Panc1 (cell line): ENCODE results near the gene SP4. TPM values are rescaled to one million over a fixed set of nuclear protein-coding genes. Genes with fewer than 3 reads are reported as not detected.

Source experiments
- ATAC-seq: fragments of 200-7000 bp; cut with Tn5 transposase; 2 replicates; pipeline ENCODE4 v1.9.1; 2020; ENCODE audit warnings: mild to moderate bottlenecking, moderate library complexity
- BruUV-seq: library from RNA; stranded (reverse); fragments of 400-500 nt; replicated peaks from 2 replicates; lab custom pipeline; 2021; lab: Mats Ljungman, UMichigan
- CTCF ChIA-PET: fragments of 300-600 bp; sonication (Branson Sonifier 250); formaldehyde crosslinking; loops from one replicate; lab custom pipeline; 2022; ENCODE audit warnings: antibody characterized with exemption; lab: Charles Lee
- POLR2A ChIA-PET: fragments of 300-600 bp; sonication (Branson Sonifier 250); formaldehyde crosslinking; loops from one replicate; lab custom pipeline; 2022; ENCODE audit warnings: antibody characterized with exemption; lab: Charles Lee
- DNase-seq: peaks from one replicate; pipeline ENCODE4 v3.0.0-alpha.2; 2010; ENCODE audit warnings: low read depth, low spot score
- H3K27ac ChIP-seq: 2 replicates; pipeline ENCODE4 v1.5.1; 2011; ENCODE audit warnings: mild to moderate bottlenecking, low read length, inconsistent platforms
- H3K27me3 ChIP-seq: fragments of 200-500 bp; sonication (Bioruptor generic); 2 replicates; pipeline ENCODE4 v1.6.0; 2014; ENCODE audit warnings: low read length, inconsistent platforms; ENCODE audit not compliant: control insufficient read depth, insufficient read depth
- H3K36me3 ChIP-seq: fragments of 200-500 bp; sonication (Bioruptor generic); 2 replicates; pipeline ENCODE4 v1.5.1; 2014; ENCODE audit warnings: inconsistent platforms, mild to moderate bottlenecking, low read length, moderate library complexity; ENCODE audit not compliant: control insufficient read depth, insufficient read depth
- H3K4me1 ChIP-seq: 2 replicates; pipeline ENCODE4 v1.5.1; 2011; ENCODE audit warnings: inconsistent platforms, mild to moderate bottlenecking, low read length, moderate library complexity; ENCODE audit not compliant: control insufficient read depth, insufficient read depth
- H3K4me3 ChIP-seq, 2 experiments: 2 replicates each; pipeline ENCODE4 v1.5.1; 2011 to 2012; ENCODE audit warnings: low read depth in 2 of 2, low read length in 2 of 2, mild to moderate bottlenecking in 2 of 2, inconsistent platforms in 1 of 2, moderate library complexity in 1 of 2
- H3K9me3 ChIP-seq: fragments of 200-500 bp; sonication (Bioruptor generic); 2 replicates; pipeline ENCODE4 v1.5.1; 2014; ENCODE audit warnings: low read depth, mild to moderate bottlenecking, inconsistent platforms, low read length, moderate library complexity; ENCODE audit not compliant: control insufficient read depth, insufficient read depth
- CTCF ChIP-seq: fragments of 450-650 bp; IDR thresholded peaks from 2 replicates; pipeline ENCODE4 v1.5.1; 2017; ENCODE audit warnings: mild to moderate bottlenecking
- POLR2AphosphoS5 ChIP-seq: IDR thresholded peaks from 2 replicates; pipeline ENCODE4 v1.6.1; 2012; ENCODE audit warnings: mild to moderate bottlenecking, low read depth, low read length, moderate library complexity
- REST ChIP-seq, 2 experiments: IDR thresholded peaks; 2 replicates each; pipeline ENCODE4 v1.6.1; 2011 to 2012; ENCODE audit warnings: low read depth in 2 of 2, control low read depth in 1 of 2, low read length in 1 of 2, mild to moderate bottlenecking in 1 of 2, moderate library complexity in 1 of 2; ENCODE audit not compliant: insufficient read depth in 1 of 2
- SIN3A ChIP-seq: IDR thresholded peaks from 2 replicates; pipeline ENCODE4 v1.6.1; 2012; ENCODE audit warnings: low read depth, mild to moderate bottlenecking, low read length, moderate library complexity, borderline replicate concordance; ENCODE audit not compliant: insufficient read depth
- TCF7L2 ChIP-seq: IDR thresholded peaks from 2 replicates; pipeline ENCODE4 v1.6.1; 2011; ENCODE audit warnings: mild to moderate bottlenecking, low read depth, low read length, inconsistent platforms
- in situ Hi-C: cut with HindIII; loops from 2 replicates; pipeline ENCODE4 v1.10.0; 2016; ENCODE audit warnings: low sequenced_read_pairs, low pct_unique_long_range_greater_than_20kb
- intact Hi-C: fragments of 100-400 bp; cut with micrococcal nuclease; formaldehyde crosslinking; loops from one replicate; pipeline ENCODE4 v1.10.0; 2022; ENCODE audit not compliant: unreplicated experiment
- total RNA-seq: library from RNA; stranded (reverse); gene quantifications from one replicate; pipeline ENCODE4 v1.2.1, GENCODE V29; 2021; ENCODE audit not compliant: unreplicated experiment

SP4 gene
- total RNA-seq, 1 experiment from 2014 or later = 10.4 TPM

GRCh38 chr7:21543528-21544302 is 115.8 kb downstream of the SP4 start:
- Histone ChIP-seq H3K4me3 (peak overlapping the region; percentile 33 to 56), H3K4me1 (peaks cover 9% of the 10 kb centered on the region), H3K9me3 (no peaks in the 10 kb centered on the region), H3K36me3 (no peaks in the 10 kb centered on the region), H3K27me3 (peaks cover 47% of the 10 kb centered on the region), H3K27ac (no peak overlapping the region)
- ATAC-seq (peak; percentile 64), DNase-seq (no peak)
- BruUV-seq = no TSS peak
- ChIA-PET POLR2A (no interaction called here), CTCF (no interaction called here)
- intact Hi-C loops (no loop called here), in situ Hi-C loops (no loop called here)
- no peak for TF ChIP-seq POLR2AphosphoS5
- no peak for TF ChIP-seq TCF7L2
- TF ChIP-seq SIN3A = no peak
- no peak for TF ChIP-seq REST (IDR thresholded peaks at IDR 0.05; ENCODE audit: insufficient read depth in 1 of 2, low read depth in 2 of 2, low read length in 1 of 2)

GRCh38 chr7:21544303-21544656 is 116.4 kb downstream of the SP4 start:
- in situ Hi-C loops = no loop called here
- TF ChIP-seq TCF7L2 (no peak), CTCF (no peak), POLR2AphosphoS5 (no peak), REST (IDR thresholded peaks at IDR 0.05; ENCODE audit: insufficient read depth in 1 of 2, low read depth in 2 of 2, low read length in 1 of 2) (no peak), SIN3A (no peak)
- intact Hi-C loops = no loop called here
- Histone ChIP-seq H3K27ac (no peak overlapping the region), H3K4me1 (peaks cover 9% of the 10 kb centered on the region), H3K27me3 (peaks cover 47% of the 10 kb centered on the region), H3K9me3 (no peaks in the 10 kb centered on the region), H3K4me3 (no peak overlapping the region), H3K36me3 (no peaks in the 10 kb centered on the region)
- ChIA-PET CTCF (no interaction called here), POLR2A (no interaction called here)
- BruUV-seq = no TSS peak
- ATAC-seq (no peak), DNase-seq (no peak)
